GM12891 (cell line): ENCODE results near the gene KIZ.

Experiments
- PAX5 ChIP-seq: IDR thresholded peaks from 2 replicates; pipeline ENCODE4 v1.6.1; 2011; ENCODE audit warnings: low read length, moderate library complexity, mild to moderate bottlenecking; ENCODE audit not compliant: insufficient read depth, severe bottlenecking
- POLR2A ChIP-seq: IDR thresholded peaks from 2 replicates; pipeline ENCODE4 v1.6.1; 2011; ENCODE audit warnings: low read depth, low read length, control low read depth
- POLR2AphosphoS5 ChIP-seq: IDR thresholded peaks from 2 replicates; pipeline ENCODE4 v1.6.1; 2011; ENCODE audit warnings: low read depth, low read length, control low read depth
- TAF1 ChIP-seq: IDR thresholded peaks from 2 replicates; pipeline ENCODE4 v1.6.1; 2011; ENCODE audit warnings: low read depth, low read length, control low read depth

DNA sequence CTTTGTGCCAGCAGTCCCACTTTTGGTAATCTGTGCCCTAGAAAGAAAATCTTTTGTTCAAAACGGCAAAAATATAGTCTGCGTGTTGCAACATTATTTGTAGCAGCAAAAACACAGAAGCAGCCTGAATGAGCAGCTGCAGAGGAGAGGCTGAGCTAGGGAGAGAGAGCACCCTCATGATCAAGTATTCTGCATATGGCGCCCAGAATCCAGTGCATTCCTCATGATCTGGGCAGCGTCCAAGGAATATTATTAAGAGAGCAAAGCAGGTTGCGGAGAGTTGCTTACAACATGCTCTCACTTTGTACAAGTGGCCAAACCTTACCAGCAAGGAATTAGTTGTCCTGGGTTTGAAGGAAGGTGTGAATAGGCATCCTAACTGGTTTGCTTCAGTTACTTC, 25.9 kb downstream of the KIZ start:
- TF ChIP-seq POLR2A (no peak), TAF1 (no peak), POLR2AphosphoS5 (no peak), PAX5 (no peak)
